Endothelial cell of umbilical vein (primary cell): ENCODE results near the gene NGFR.

Source experiments
- JUN ChIP-seq: IDR thresholded peaks from 2 replicates; pipeline ENCODE4 v1.6.1; 2011; ENCODE audit warnings: borderline replicate concordance, low read depth; ENCODE audit not compliant: insufficient read length, insufficient read depth
- TF ChIP-seq, protein P1 (sequence below), 2 donors: IDR thresholded peaks; 1 replicate in 1 of 2; 2 replicates in 1 of 2; pipeline ENCODE4 v1.5.1; 2011; ENCODE audit warnings: low read length in 2 of 2, mild to moderate bottlenecking in 2 of 2, moderate library complexity in 2 of 2, control low read depth in 1 of 2, inconsistent platforms in 1 of 2, low read depth in 1 of 2; ENCODE audit not compliant: insufficient read depth in 1 of 2; ENCODE audit errors: extremely low read depth in 1 of 2

GRCh38 chr17:49521088-49521450 is 26.0 kb downstream of the NGFR start:
- TF ChIP-seq, protein P1, sequence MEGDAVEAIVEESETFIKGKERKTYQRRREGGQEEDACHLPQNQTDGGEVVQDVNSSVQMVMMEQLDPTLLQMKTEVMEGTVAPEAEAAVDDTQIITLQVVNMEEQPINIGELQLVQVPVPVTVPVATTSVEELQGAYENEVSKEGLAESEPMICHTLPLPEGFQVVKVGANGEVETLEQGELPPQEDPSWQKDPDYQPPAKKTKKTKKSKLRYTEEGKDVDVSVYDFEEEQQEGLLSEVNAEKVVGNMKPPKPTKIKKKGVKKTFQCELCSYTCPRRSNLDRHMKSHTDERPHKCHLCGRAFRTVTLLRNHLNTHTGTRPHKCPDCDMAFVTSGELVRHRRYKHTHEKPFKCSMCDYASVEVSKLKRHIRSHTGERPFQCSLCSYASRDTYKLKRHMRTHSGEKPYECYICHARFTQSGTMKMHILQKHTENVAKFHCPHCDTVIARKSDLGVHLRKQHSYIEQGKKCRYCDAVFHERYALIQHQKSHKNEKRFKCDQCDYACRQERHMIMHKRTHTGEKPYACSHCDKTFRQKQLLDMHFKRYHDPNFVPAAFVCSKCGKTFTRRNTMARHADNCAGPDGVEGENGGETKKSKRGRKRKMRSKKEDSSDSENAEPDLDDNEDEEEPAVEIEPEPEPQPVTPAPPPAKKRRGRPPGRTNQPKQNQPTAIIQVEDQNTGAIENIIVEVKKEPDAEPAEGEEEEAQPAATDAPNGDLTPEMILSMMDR (IDR thresholded peaks at IDR 0.05; ENCODE audit: extremely low read depth in 1 of 2, insufficient read depth in 1 of 2, low read depth in 1 of 2, low read length in 2 of 2): no peak
- no peak for TF ChIP-seq JUN
